Endothelial cell of umbilical vein (primary cell): Measurements from ENCODE around the gene EFHD1. TPM values are rescaled to one million over a fixed set of nuclear protein-coding genes. Genes with fewer than 3 reads are reported as not detected.
"Not testable (repeated sequence)": the region's sequence is repeated elsewhere in the genome, so short reads cannot be mapped to it uniquely, and the experiment has no call there.

Experiments
- BruUV-seq: library from RNA; stranded (reverse); fragments of 400-500 nt; replicated peaks from 2 replicates; lab custom pipeline; 2021; lab: Mats Ljungman, UMichigan
- CTCF ChIA-PET: fragments of 300-600, 350-600 bp; sonication (Branson Sonifier 250); formaldehyde crosslinking; loops from one replicate; lab custom pipeline; 2021; ENCODE audit warnings: antibody characterized with exemption, inconsistent platforms; lab: Charles Lee
- POLR2A ChIA-PET: fragments of 300-600, 350-600 bp; sonication (Branson Sonifier 250); formaldehyde crosslinking; loops from one replicate; lab custom pipeline; 2021; ENCODE audit warnings: antibody characterized with exemption, inconsistent platforms; lab: Charles Lee
- DNase-seq: peaks from one replicate; pipeline ENCODE4 v3.0.0-alpha.2; 2011; ENCODE audit warnings: low read depth, low spot score
- FAIRE-seq: peaks from 2 replicates; lab custom pipeline; 2011; peaks lifted over from hg19 to GRCh38; lab: Jason Lieb, UNC
- H2AFZ ChIP-seq: 2 replicates; pipeline ENCODE4 v1.6.0; 2012; ENCODE audit warnings: low read depth, low read length, control low read depth, inconsistent platforms
- H3K27ac ChIP-seq: 2 replicates; pipeline ENCODE4 v1.5.1; 2011; ENCODE audit warnings: low read depth, mild to moderate bottlenecking, control low read depth, low read length, moderate library complexity; ENCODE audit not compliant: insufficient read depth
- H3K27me3 ChIP-seq, 2 experiments: 2 replicates each; pipeline versions ENCODE4 v1.6.0 to v1.6.1; 2011; ENCODE audit warnings: low read length in 2 of 2, mixed read lengths in 1 of 2; ENCODE audit not compliant: control insufficient read depth in 2 of 2, insufficient read depth in 2 of 2
- H3K36me3 ChIP-seq, 2 experiments: 2 replicates in 1 of 2; 3 replicates in 1 of 2; pipeline ENCODE4 v1.5.1; 2011; ENCODE audit warnings: low read length in 2 of 2, mild to moderate bottlenecking in 1 of 2, moderate library complexity in 1 of 2; ENCODE audit not compliant: control insufficient read depth in 2 of 2, insufficient read depth in 2 of 2; ENCODE audit errors: extremely low read depth in 1 of 2
- H3K4me1 ChIP-seq: 3 replicates; pipeline ENCODE4 v1.5.1; 2011; ENCODE audit warnings: mild to moderate bottlenecking, low read length; ENCODE audit not compliant: control insufficient read depth, insufficient read depth; ENCODE audit errors: extremely low read depth
- H3K4me2 ChIP-seq: 2 replicates; pipeline ENCODE4 v1.6.1; 2011; ENCODE audit warnings: low read length, control low read depth, mixed read lengths; ENCODE audit not compliant: insufficient read depth
- H3K4me3 ChIP-seq, 3 experiments: fragments of 200-600 bp in 1 of 3; sonication (generic), shearing (Covaris generic) in 1 of 3; replicated peaks in 1 of 3; 2 replicates each; pipeline ENCODE4 v1.5.1; 2011 to 2016; ENCODE audit warnings: control low read depth in 3 of 3, low read length in 3 of 3, mild to moderate bottlenecking in 2 of 3, inconsistent platforms in 1 of 3, low read depth in 1 of 3, moderate library complexity in 1 of 3; ENCODE audit not compliant: insufficient read depth in 1 of 3
- H3K79me2 ChIP-seq: 2 replicates; pipeline ENCODE4 v1.6.0; 2012; ENCODE audit warnings: low read length, inconsistent platforms; ENCODE audit not compliant: control insufficient read depth, insufficient read depth
- H3K9ac ChIP-seq: replicated peaks from 2 replicates; pipeline ENCODE3; 2011; ENCODE audit warnings: low read length, control low read depth; ENCODE audit not compliant: insufficient read depth; ENCODE audit errors: extremely low read depth
- H3K9me1 ChIP-seq: replicated peaks from 3 replicates; pipeline ENCODE4 v1.6.0; 2011; ENCODE audit warnings: mild to moderate bottlenecking, low read length; ENCODE audit not compliant: control insufficient read depth, insufficient read depth; ENCODE audit errors: extremely low read depth
- H3K9me3 ChIP-seq: replicated peaks from 2 replicates; pipeline ENCODE4 v1.5.1; 2012; ENCODE audit warnings: low read length, inconsistent platforms; ENCODE audit not compliant: control insufficient read depth, insufficient read depth
- H4K20me1 ChIP-seq: replicated peaks from 2 replicates; pipeline ENCODE3; 2011; ENCODE audit warnings: mild to moderate bottlenecking, low read length; ENCODE audit not compliant: control insufficient read depth, insufficient read depth; ENCODE audit errors: extremely low read depth
- EZH2 ChIP-seq: IDR thresholded peaks from 2 replicates; pipeline ENCODE4 v1.6.1; 2012; ENCODE audit warnings: borderline replicate concordance, low read depth, mild to moderate bottlenecking, moderate library complexity, low read length, inconsistent platforms; ENCODE audit not compliant: severe bottlenecking
- FOS ChIP-seq: IDR thresholded peaks from 2 replicates; pipeline ENCODE4 v1.6.1; 2011; ENCODE audit warnings: mild to moderate bottlenecking, low read length, moderate library complexity, borderline replicate concordance; ENCODE audit not compliant: insufficient read depth
- GATA2 ChIP-seq: IDR thresholded peaks from 2 replicates; pipeline ENCODE4 v1.7.0; 2011; ENCODE audit warnings: low read depth, mild to moderate bottlenecking, moderate library complexity, mixed read lengths, low read length; ENCODE audit not compliant: insufficient read length, insufficient read depth
- JUN ChIP-seq: IDR thresholded peaks from 2 replicates; pipeline ENCODE4 v1.6.1; 2011; ENCODE audit warnings: borderline replicate concordance, low read depth; ENCODE audit not compliant: insufficient read length, insufficient read depth
- MYC ChIP-seq: IDR thresholded peaks from one replicate; pipeline ENCODE4 v1.6.1; 2011; ENCODE audit warnings: mild to moderate bottlenecking, low read depth, low read length
- POLR2A ChIP-seq: IDR thresholded peaks from 2 replicates; pipeline ENCODE4 v1.6.1; 2012; ENCODE audit warnings: low read depth, mild to moderate bottlenecking, control low read depth, low read length
- POLR2AphosphoS5 ChIP-seq: IDR thresholded peaks from 2 replicates; pipeline ENCODE4 v1.6.1; 2012; ENCODE audit warnings: low read depth, mild to moderate bottlenecking, control low read depth, low read length, moderate library complexity; ENCODE audit not compliant: insufficient read depth
- dilution Hi-C: fragments of 300-500 bp; cut with MboI; formaldehyde crosslinking; loops from one replicate; pipeline ENCODE4 v1.15.0; 2019; ENCODE audit warnings: low sequenced_read_pairs; ENCODE audit not compliant: extremely low pct_ligation_motif_present
- intact Hi-C: fragments of 100-400 bp; cut with micrococcal nuclease; formaldehyde crosslinking; loops from one replicate; pipeline ENCODE4 v1.10.0; 2022
- polyA plus RNA-seq, 4 experiments: library from polyadenylated mRNA; depleted of rRNA in 3 of 4; stranded (reverse) in 3 of 4; unstranded in 1 of 4; fragments of >200 nt; gene quantifications; 2 replicates each; pipeline versions ENCODE4 v1.2.1 to v1.2.3, GENCODE V29; 2011 to 2012; ENCODE audit warnings: missing spikeins in 1 of 4
- total RNA-seq: library from RNA; stranded (reverse); gene quantifications from 2 replicates; pipeline ENCODE4 v1.2.3, GENCODE V29; 2021
- TF ChIP-seq, protein P1 (sequence below), 2 donors: IDR thresholded peaks; 1 replicate in 1 of 2; 2 replicates in 1 of 2; pipeline ENCODE4 v1.5.1; 2011; ENCODE audit warnings: low read length in 2 of 2, mild to moderate bottlenecking in 2 of 2, moderate library complexity in 2 of 2, control low read depth in 1 of 2, inconsistent platforms in 1 of 2, low read depth in 1 of 2; ENCODE audit not compliant: insufficient read depth in 1 of 2; ENCODE audit errors: extremely low read depth in 1 of 2
- TF ChIP-seq, protein P2 (sequence below): IDR thresholded peaks from 2 replicates; pipeline ENCODE4 v1.6.1; 2011; ENCODE audit not compliant: insufficient read depth, insufficient read length

The EFHD1 gene
- total and polyA plus RNA-seq, 2 donors (not counting 3 experiments of a cell fraction or from before 2014, with no cell fraction given) = 0.18 TPM; not detected in 1

DNA sequence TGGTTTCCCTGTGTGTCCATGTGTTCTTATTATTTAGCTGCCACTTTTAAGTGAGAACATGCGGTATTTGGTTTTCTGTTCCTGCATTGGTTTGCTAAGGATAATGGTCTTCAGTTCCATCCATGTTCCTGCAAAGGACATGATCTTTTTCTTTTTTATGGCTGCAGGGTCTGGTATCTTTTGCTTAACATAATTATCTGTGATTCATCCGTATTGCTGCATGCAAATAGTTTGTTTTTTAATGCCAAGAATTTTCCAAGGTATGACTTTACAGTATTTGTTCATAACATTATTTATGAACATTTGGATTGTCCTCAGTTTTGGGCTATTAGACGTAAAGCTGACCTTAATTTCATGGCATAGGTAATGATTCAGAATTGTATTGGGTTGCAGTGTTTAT is 81.6 kb downstream of the EFHD1 start:
- TF ChIP-seq, protein P1, sequence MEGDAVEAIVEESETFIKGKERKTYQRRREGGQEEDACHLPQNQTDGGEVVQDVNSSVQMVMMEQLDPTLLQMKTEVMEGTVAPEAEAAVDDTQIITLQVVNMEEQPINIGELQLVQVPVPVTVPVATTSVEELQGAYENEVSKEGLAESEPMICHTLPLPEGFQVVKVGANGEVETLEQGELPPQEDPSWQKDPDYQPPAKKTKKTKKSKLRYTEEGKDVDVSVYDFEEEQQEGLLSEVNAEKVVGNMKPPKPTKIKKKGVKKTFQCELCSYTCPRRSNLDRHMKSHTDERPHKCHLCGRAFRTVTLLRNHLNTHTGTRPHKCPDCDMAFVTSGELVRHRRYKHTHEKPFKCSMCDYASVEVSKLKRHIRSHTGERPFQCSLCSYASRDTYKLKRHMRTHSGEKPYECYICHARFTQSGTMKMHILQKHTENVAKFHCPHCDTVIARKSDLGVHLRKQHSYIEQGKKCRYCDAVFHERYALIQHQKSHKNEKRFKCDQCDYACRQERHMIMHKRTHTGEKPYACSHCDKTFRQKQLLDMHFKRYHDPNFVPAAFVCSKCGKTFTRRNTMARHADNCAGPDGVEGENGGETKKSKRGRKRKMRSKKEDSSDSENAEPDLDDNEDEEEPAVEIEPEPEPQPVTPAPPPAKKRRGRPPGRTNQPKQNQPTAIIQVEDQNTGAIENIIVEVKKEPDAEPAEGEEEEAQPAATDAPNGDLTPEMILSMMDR (IDR thresholded peaks at IDR 0.05; ENCODE audit: extremely low read depth in 1 of 2, insufficient read depth in 1 of 2, low read depth in 1 of 2, low read length in 2 of 2) = no peak
- no peak for TF ChIP-seq POLR2AphosphoS5
- TF ChIP-seq MYC = no peak
- no peak for TF ChIP-seq EZH2
- TF ChIP-seq JUN = no peak
- TF ChIP-seq FOS = no peak
- no peak for TF ChIP-seq POLR2A
- TF ChIP-seq GATA2 = no peak
- TF ChIP-seq, protein P2, sequence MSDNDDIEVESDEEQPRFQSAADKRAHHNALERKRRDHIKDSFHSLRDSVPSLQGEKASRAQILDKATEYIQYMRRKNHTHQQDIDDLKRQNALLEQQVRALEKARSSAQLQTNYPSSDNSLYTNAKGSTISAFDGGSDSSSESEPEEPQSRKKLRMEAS = no peak
- H4K20me1 ChIP-seq = peaks cover 10% of the 10 kb centered on the region
- no peaks in the 10 kb centered on the region for H3K4me1 ChIP-seq
- H3K36me3 ChIP-seq = peaks cover 0 to 2% of the 10 kb centered on the region in 2 experiments
- BruUV-seq = no TSS peak
- H3K9me1 ChIP-seq = no peaks in the 10 kb centered on the region
- no peaks in the 10 kb centered on the region for H3K27me3 ChIP-seq
- POLR2A ChIA-PET = no interaction called here
- no peak overlapping the region for H3K4me2 ChIP-seq
- no peak overlapping the region for H3K9ac ChIP-seq
- no peaks in the 10 kb centered on the region for H3K9me3 ChIP-seq
- intact Hi-C loops (no loop called here), dilution Hi-C loops (no loop called here)
- no peak overlapping the region for H3K4me3 ChIP-seq
- H3K79me2 ChIP-seq = peaks cover 86% of the 10 kb centered on the region
- CTCF ChIA-PET = no interaction called here
- DNase-seq = no peak
- no peak overlapping the region for H2AFZ ChIP-seq
- H3K27ac ChIP-seq = no peak overlapping the region
- no peak for FAIRE-seq

DNA sequence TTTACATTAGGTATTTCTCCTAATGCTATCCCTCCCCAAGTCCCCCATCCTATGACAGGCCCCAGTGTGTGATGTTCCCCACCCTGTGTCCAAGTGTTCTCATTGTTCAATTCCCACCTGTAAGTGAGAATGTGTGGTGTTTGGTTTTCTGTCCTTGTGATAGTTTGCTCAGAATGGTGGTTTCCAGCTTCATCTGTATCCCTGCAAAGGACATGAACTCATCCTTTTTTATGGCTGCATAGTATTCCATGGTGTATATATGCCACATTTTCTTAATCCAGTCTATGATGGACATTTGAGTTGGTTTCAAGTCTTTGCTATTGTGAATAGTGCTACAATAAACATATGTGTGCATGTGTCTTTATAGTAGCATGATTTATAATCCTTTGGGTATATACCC is 86.7 kb downstream of the EFHD1 start:
- H3K4me2 ChIP-seq, POLR2A ChIA-PET, H3K36me3 ChIP-seq, H3K9ac ChIP-seq, H3K27ac ChIP-seq, H3K27me3 ChIP-seq, H3K4me1 ChIP-seq, H4K20me1 ChIP-seq, H3K4me3 ChIP-seq, CTCF ChIA-PET, dilution Hi-C loops, H3K9me1 ChIP-seq, DNase-seq, FAIRE-seq, H3K9me3 ChIP-seq, BruUV-seq, intact Hi-C loops, H2AFZ ChIP-seq: not testable (repeated sequence)
- H3K79me2 ChIP-seq = peaks cover 77% of the 10 kb centered on the region
